GM23338 (cell line): ENCODE data around the gene PSMB3. TPM values are rescaled to one million over a fixed set of nuclear protein-coding genes. Genes with fewer than 3 reads are reported as not detected.

Source experiments
- ATAC-seq: fragments of 200-7000 bp; cut with Tn5 transposase; 3 replicates; pipeline ENCODE4 v1.9.1; 2020
- DNase-seq: peaks from one replicate; pipeline ENCODE4 v3.0.0-alpha.2; 2015; ENCODE audit warnings: low spot score
- H2AFZ ChIP-seq: fragments of 200-600 bp; sonication (generic); 2 replicates; pipeline ENCODE4 v1.8.0; 2016; ENCODE audit warnings: antibody characterized with exemption, mild to moderate bottlenecking, moderate library complexity
- H3F3A ChIP-seq: fragments of 200-600 bp; sonication (generic); replicated peaks from 2 replicates; pipeline ENCODE4 v1.8.0; 2017; ENCODE audit warnings: antibody characterized with exemption, mixed run types, low read depth
- H3K27ac ChIP-seq: fragments of 200-600 bp; sonication (generic); 2 replicates; pipeline ENCODE4 v1.6.1; 2016; ENCODE audit warnings: low read depth
- H3K27me3 ChIP-seq: fragments of 200-600 bp; sonication (generic); 2 replicates; pipeline ENCODE4 v1.8.0; 2016; ENCODE audit warnings: mild to moderate bottlenecking, mixed run types, moderate library complexity; ENCODE audit not compliant: insufficient read depth
- H3K36me3 ChIP-seq: fragments of 200-600 bp; sonication (generic); 2 replicates; pipeline ENCODE4 v1.8.0; 2016; ENCODE audit warnings: mild to moderate bottlenecking; ENCODE audit not compliant: insufficient read depth
- H3K4me1 ChIP-seq: fragments of 200-600 bp; sonication (generic); 2 replicates; pipeline ENCODE4 v1.8.0; 2016; ENCODE audit warnings: mild to moderate bottlenecking, moderate library complexity; ENCODE audit not compliant: insufficient read depth
- H3K4me2 ChIP-seq: fragments of 200-600 bp; sonication (generic); 2 replicates; pipeline ENCODE4 v1.7.1; 2017; ENCODE audit warnings: mixed run types
- H3K4me3 ChIP-seq: fragments of 200-600 bp; sonication (generic); 2 replicates; pipeline ENCODE4 v1.6.1; 2016; ENCODE audit warnings: mixed run types
- H3K79me2 ChIP-seq: fragments of 200-600 bp; sonication (generic); replicated peaks from 2 replicates; pipeline ENCODE4 v1.8.0; 2017; ENCODE audit warnings: mild to moderate bottlenecking; ENCODE audit not compliant: insufficient read depth
- H3K9me2 ChIP-seq: fragments of 200-600 bp; sonication (generic); 2 replicates; pipeline ENCODE4 v1.8.0; 2017; ENCODE audit not compliant: insufficient read depth
- H4K20me1 ChIP-seq: fragments of 200-600 bp; sonication (generic); replicated peaks from 2 replicates; pipeline ENCODE4 v1.8.0; 2017; ENCODE audit warnings: mild to moderate bottlenecking; ENCODE audit not compliant: insufficient read depth
- H3K27ac Mint-ChIP-seq: 2 replicates; pipeline ENCODE4 v1.8.0; 2020; ENCODE audit warnings: inconsistent platforms, mild to moderate bottlenecking, moderate library complexity, mixed read lengths
- H3K27me3 Mint-ChIP-seq: 3 replicates; pipeline ENCODE4 v1.8.0; 2022; ENCODE audit warnings: low read depth, mild to moderate bottlenecking, moderate library complexity, mixed read lengths, inconsistent platforms; ENCODE audit not compliant: insufficient read depth, poor library complexity
- H3K36me3 Mint-ChIP-seq: 3 replicates; pipeline ENCODE4 v1.8.0; 2021; ENCODE audit warnings: low read depth, mild to moderate bottlenecking, inconsistent platforms, moderate library complexity, mixed read lengths
- H3K4me1 Mint-ChIP-seq: 3 replicates; pipeline ENCODE4 v1.8.0; 2020; ENCODE audit warnings: mild to moderate bottlenecking, inconsistent platforms, mixed read lengths
- H3K4me3 Mint-ChIP-seq: 3 replicates; pipeline ENCODE4 v1.8.0; 2021; ENCODE audit warnings: moderate library complexity, mild to moderate bottlenecking, inconsistent platforms, mixed read lengths
- H3K9me3 Mint-ChIP-seq: 3 replicates; pipeline ENCODE4 v1.8.0; 2020; ENCODE audit warnings: moderate library complexity, mild to moderate bottlenecking, inconsistent platforms, mixed read lengths
- CREB1 ChIP-seq: fragments of 250-450 bp; sonication (Bioruptor Pico); IDR thresholded peaks from 2 replicates; pipeline ENCODE4 v1.5.0; 2020; ENCODE audit warnings: low read depth, mild to moderate bottlenecking, moderate library complexity
- CTCF ChIP-seq, 2 experiments: fragments of 200-600 bp in 1 of 2; sonication (generic) in 1 of 2; conservative IDR thresholded peaks; 2 replicates each; pipeline versions ENCODE4 v1.5.1 to v1.6.1; 2016 to 2017; ENCODE audit warnings: antibody characterized with exemption in 2 of 2, low read depth in 2 of 2, mild to moderate bottlenecking in 2 of 2, moderate library complexity in 1 of 2
- ETS1 ChIP-seq: IDR thresholded peaks from 2 replicates; pipeline ENCODE4 v1.6.1; 2016; ENCODE audit warnings: antibody characterized with exemption
- EZH2 ChIP-seq: fragments of 200-600 bp; sonication (generic); IDR thresholded peaks from one replicate; pipeline ENCODE4 v1.8.0; 2017; ENCODE audit warnings: antibody characterized with exemption, mild to moderate bottlenecking, low read depth; ENCODE audit not compliant: unreplicated experiment
- EZH2phosphoT487 ChIP-seq: fragments of 200-600 bp; sonication (generic); IDR thresholded peaks from one replicate; pipeline ENCODE4 v1.8.1; 2018; ENCODE audit warnings: antibody characterized with exemption; ENCODE audit not compliant: unreplicated experiment
- JUNB ChIP-seq: IDR thresholded peaks from one replicate; pipeline ENCODE4 v1.6.1; 2016; ENCODE audit warnings: antibody characterized with exemption; ENCODE audit not compliant: unreplicated experiment
- NANOG ChIP-seq: IDR thresholded peaks from 2 replicates; pipeline ENCODE4 v1.6.1; 2016; ENCODE audit warnings: antibody characterized with exemption, borderline replicate concordance
- POLR2AphosphoS5 ChIP-seq: IDR thresholded peaks from 2 replicates; pipeline ENCODE4 v1.6.1; 2016; ENCODE audit warnings: antibody characterized with exemption, low read depth
- REST ChIP-seq: IDR thresholded peaks from one replicate; pipeline ENCODE4 v1.6.1; 2018; ENCODE audit warnings: antibody characterized with exemption; ENCODE audit not compliant: unreplicated experiment
- STAT1 ChIP-seq: IDR thresholded peaks from one replicate; pipeline ENCODE4 v1.6.1; 2016; ENCODE audit warnings: antibody characterized with exemption; ENCODE audit not compliant: unreplicated experiment
- ZNF114 ChIP-seq: fragments of 250-450 bp; sonication (Bioruptor Pico); IDR thresholded peaks from 2 replicates; pipeline ENCODE4 v1.5.0; 2020; ENCODE audit warnings: mild to moderate bottlenecking, moderate library complexity
- ZNF331 ChIP-seq: fragments of 250-450 bp; sonication (Bioruptor Pico); IDR thresholded peaks from 2 replicates; pipeline ENCODE4 v1.5.0; 2020; ENCODE audit warnings: low read depth, mild to moderate bottlenecking, moderate library complexity
- ZNF462 ChIP-seq: fragments of 250-450 bp; sonication (Bioruptor Pico); IDR thresholded peaks from 2 replicates; pipeline ENCODE4 v1.5.0; 2020; ENCODE audit warnings: mild to moderate bottlenecking, moderate library complexity
- polyA plus RNA-seq: library from polyadenylated mRNA; unstranded; fragments of >200 nt; fragmentation: Nextera tagmentation; extraction: Ambion mirVana; gene quantifications from 2 replicates; pipeline ENCODE4 v1.2.1, GENCODE V29; 2016
- total RNA-seq: library from RNA; depleted of rRNA; stranded (reverse); fragments of >200 nt; shearing (Covaris generic); gene quantifications from 2 replicates; pipeline ENCODE4 v1.2.3, GENCODE V29; 2014

PSMB3 gene
- total and polyA plus RNA-seq, 2 experiments from 2014 or later: 250 to 523 TPM

GRCh38 chr17:38748892-38749222 is 3.7 kb upstream of the PSMB3 start:
- H3K27ac ChIP-seq: no peak overlapping the region
- DNase-seq: no peak
- H3K4me1 Mint-ChIP-seq: peaks cover 35% of the 10 kb centered on the region

More at GRCh38 chr17:38748892-38749222, 3.7 kb upstream of the PSMB3 start:
- H3K27ac Mint-ChIP-seq: no peak overlapping the region
- Histone ChIP-seq H4K20me1 (peaks cover 39% of the 10 kb centered on the region), H3K36me3 (no peaks in the 10 kb centered on the region), H3K9me2 (no peaks in the 10 kb centered on the region), H3F3A (peaks cover 3% of the 10 kb centered on the region; the same call in 1 of the 2 replicates), H2AFZ (peak overlapping the region; percentile 38; the same call in 1 of the 2 replicates), H3K4me1 (peaks cover 49% of the 10 kb centered on the region), H3K79me2 (peaks cover 51% of the 10 kb centered on the region), H3K4me3 (peak overlapping the region; percentile 69), H3K4me2 (peak overlapping the region; percentile 96), H3K27me3 (peaks cover 16% of the 10 kb centered on the region)
- H3K9me3 Mint-ChIP-seq: peaks cover 5% of the 10 kb centered on the region
- TF ChIP-seq NANOG (no peak), EZH2phosphoT487 (no peak), STAT1 (no peak), ZNF462 (CRISPR knock-in tag) (no peak), CTCF (conservative IDR thresholded peaks at IDR 0.05; ENCODE audit: low read depth in 2 of 2) (no peak), POLR2AphosphoS5 (no peak), JUNB (no peak), ZNF331 (CRISPR knock-in tag) (no peak), REST (no peak), ZNF114 (CRISPR knock-in tag) (no peak), EZH2 (no peak), ETS1 (no peak), CREB1 (CRISPR knock-in tag) (no peak)
- ATAC-seq: no peak
- peaks cover 13% of the 10 kb centered on the region for H3K36me3 Mint-ChIP-seq
- peaks cover 49% of the 10 kb centered on the region for H3K27me3 Mint-ChIP-seq
- H3K4me3 Mint-ChIP-seq: peak overlapping the region; percentile 97; the same call in 2 of the 3 replicates
